DMS 273 treated with DMSO at 0.1 percent for 48 hours (cell line): ENCODE measurements around the gene PGF.

ENCODE experiments used
- DNase-seq: peaks from one replicate; lab custom pipeline; 2025; lab: John Stamatoyannopoulos, UW

The PGF gene

GRCh38 chr14:74919421-74920165 is 35.8 kb downstream of the PGF start:
- no peak for DNase-seq

DNA sequence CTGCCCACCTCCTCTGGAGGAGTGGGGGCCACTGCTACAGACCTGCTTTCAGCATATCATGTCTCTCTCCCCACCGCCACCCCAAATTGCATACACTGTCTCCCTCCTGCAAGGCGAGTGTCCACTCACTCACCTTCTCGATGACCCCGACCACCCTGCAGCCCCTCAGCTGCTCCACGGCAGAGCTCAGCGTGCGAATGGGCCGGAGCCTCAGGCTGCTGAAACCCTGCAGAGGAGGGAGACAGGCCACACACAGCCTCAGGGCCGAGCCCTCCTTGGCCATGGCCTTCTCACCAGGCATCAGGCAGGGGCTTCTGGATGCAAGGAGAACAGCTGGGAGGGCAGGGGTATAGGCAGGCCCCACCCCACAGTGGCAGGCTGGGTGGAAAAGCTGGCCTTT is 37.0 kb downstream of the PGF start:
- DNase-seq: no peak

DNA sequence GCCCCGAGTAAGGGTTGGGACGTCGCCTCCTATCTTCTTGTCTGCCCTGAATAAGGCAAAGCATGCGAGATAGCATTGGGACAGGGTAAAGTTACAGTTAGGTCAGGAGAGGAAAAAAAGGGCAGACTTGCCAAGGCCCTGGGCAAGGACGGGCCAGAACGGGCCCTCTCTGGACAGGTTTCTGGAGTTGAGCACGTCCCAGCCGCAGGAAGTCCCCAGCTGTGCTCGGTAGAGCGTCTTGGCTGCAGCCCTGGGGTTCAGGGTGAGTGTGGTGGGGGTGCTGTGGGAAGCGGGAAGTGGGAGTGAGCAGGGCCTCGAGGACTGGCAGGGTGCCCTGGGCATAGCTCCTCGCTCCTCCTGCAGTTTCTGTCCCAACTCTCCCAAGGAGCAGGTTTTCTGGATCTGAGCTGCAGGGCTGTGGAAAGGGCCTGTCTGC is 37.7 kb downstream of the PGF start:
- DNase-seq: no peak

DNA sequence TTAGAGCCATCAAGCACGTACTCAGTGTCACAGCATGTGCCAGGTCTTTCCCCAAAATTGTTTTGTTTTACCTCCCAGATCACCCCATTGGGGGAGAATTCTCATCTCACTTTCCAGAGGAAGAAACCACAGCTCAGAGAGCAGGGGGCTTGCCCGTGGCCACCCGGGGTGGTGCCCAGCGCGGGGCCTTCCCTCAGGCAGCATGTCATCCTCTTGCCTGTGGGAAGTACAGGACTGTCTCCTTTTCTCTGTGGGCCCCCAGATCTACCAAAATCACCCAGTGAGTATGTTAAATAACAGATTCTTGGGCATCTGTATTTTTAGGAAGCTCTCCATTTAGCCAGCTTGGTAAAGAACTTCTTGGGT is 38.2 kb downstream of the PGF start:
- DNase-seq: no peak

GRCh38 chr14:74915826-74916225 is 39.6 kb downstream of the PGF start:
- DNase-seq: no peak

DNA sequence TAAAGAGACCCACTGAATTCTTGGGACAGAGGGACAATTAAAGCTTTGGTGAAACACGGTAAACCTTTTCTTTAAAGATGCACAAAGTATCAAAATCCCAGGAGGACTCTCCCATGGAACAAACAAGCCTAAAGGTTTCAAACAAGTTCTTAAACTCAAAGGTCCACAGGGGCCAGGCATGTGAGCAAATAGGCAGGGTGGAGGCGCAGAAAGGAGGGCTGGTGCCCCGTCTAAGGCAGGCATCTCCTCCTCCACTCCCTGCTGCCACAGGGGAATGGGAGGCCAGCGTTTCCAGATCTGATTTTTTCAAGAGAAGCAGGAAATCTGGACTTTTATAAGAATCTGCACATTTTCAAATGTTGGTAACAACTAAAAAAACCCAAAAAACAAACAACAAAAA is 40.0 kb downstream of the PGF start:
- no peak for DNase-seq

DNA sequence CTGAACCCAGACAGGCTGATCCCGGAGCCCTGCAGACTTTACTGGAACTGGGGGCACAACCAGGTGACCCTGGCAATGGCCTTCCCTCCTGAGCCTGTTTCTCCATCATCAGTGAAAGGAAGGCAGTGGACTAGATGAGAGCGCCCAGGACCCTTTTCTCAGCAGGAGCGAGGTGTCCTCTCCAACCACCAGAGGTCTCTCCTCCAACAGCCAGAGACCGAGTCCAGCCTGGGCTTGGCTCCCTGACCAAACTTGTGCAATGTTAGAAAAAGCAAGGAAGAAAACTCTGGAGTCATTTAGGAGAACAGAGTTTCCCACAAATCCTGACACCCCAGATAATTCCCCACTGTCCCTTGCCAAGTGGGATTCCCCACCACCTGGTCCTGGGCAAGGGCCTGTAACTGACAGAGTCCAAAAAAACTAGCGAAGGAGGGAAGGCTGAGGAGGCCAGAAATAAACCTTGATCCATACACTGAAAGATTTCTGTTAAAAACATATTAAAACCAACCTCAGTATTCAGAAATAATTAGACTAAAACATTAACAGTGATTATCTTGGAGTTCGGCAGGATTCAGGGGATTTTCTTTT is 41.3 kb downstream of the PGF start:
- DNase-seq: peak; percentile 16

GRCh38 chr14:74913393-74913910 is 41.9 kb downstream of the PGF start:
- DNase-seq: no peak

GRCh38 chr14:74912801-74913200 is 42.6 kb downstream of the PGF start:
- DNase-seq: no peak

- no peak for DNase-seq
Measured at GRCh38 chr14:74912111-74912510, 43.3 kb downstream of the PGF start.

DNA sequence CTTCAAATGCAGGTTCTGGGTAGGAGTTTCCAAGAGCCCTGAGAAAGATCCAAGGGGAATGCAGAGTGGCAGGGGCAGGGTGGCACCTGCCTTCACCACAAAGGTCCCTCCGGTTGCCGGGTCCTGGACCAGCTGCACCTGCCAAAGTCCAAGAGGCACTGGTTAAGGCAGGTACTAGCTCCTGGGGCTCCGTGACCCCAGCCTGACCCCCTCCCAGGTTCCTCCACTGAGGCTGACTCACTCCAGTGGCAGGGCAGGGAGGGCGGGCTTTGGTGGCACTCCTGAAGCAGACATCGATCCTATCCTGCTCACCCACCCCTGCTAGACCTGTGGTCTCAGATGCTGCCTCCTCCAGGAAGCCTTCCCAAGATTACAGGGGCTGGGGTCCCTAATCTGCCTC is 43.7 kb downstream of the PGF start:
- DNase-seq: no peak

- no peak for DNase-seq
Measured at GRCh38 chr14:74911221-74911620, 44.2 kb downstream of the PGF start.

- no peak for DNase-seq
Measured at GRCh38 chr14:74910556-74910955, 44.8 kb downstream of the PGF start.

GRCh38 chr14:74909911-74910310 is 45.5 kb downstream of the PGF start:
- no peak for DNase-seq

DNA sequence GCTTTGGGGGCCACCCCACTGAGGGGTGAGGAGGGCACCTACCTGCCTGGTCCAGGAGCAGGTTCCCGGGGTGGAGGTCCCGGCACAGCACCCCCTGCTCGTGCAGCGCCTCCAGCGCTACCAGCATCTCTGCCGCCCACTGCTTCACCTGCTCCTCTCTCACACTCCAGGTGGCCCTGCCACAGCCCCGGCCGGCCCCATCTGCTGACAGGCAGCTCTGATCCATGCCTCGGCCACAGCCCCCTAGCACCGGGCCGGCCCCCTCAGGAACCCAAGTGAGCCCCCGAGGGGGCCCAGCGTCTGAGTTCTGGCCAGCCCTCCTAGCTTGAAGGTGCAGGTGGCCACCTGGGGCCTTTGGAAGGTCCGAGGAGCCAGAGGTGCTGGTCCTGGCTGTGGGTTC is 45.9 kb downstream of the PGF start:
- no peak for DNase-seq

DNA sequence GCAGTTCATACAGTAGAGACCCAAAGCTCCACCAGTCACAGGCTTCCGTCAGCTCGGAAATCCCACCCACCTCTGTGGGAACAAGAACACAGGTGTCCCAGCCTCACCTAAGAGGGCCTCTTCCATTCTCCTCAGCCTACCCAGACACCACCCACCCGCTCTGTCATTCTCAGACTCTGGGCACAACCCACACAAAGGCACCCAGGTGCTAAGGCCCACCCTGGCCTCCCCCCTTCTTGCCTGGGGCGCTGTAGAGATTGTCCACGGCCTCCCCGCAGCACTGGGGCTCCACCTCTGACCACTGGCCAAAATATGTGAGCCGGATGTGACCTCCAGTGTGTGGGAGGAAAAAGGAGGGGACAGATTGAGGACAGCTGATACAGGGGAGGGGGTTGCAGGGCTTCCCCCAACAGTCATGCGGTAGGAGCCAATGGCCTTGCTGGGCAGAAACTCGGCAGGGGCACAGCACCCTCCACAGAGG is 46.5 kb downstream of the PGF start:
- DNase-seq: no peak

DNA sequence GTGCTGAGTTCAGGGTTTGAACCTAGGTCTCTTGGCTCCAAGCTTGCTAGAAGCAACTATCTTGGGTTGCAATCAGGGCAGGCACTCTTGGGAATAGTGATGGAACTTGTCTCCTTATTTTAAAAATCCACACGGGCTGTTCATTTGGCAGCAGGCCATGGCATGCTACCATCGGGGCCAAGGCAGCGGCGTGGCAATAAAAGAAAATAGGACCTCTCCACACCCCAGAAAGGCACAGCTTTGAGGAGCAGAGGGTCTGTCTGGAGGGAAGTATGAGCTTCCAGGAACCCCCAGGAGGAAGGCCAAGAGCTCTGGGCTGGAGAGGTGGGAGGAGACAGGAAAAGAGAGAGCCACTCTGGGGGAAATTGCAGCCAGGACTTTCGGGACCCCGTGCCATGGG is 47.7 kb downstream of the PGF start:
- DNase-seq: no peak

DNA sequence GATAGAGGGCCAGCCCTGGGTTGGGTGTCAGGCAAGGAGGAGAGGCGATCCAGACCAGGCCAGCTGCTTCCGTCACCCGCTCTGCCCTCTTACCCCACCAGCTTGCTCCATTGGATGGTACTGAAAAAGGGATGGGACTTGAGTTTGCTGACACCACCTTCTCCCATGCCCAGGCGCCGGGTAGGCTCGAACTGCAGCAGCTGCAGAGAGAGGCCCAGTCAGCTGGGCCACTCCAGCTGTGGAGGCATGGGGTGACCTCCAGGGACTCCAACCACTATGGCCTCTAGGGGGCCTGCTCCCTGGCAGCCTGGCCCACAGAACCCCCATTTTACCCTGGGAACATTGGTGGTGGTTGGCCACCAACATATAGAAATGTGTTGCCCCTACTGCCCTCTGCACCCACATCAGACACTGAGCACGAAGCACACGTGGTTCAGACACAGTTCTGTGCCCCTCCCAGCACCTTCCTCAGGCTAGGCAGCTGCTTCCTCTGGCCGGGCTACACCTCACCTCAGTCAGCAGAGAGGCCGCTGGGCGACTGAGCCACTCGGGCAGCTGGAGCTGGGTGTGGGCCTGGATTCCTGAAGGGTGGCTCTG is 48.4 kb downstream of the PGF start:
- no peak for DNase-seq

DNA sequence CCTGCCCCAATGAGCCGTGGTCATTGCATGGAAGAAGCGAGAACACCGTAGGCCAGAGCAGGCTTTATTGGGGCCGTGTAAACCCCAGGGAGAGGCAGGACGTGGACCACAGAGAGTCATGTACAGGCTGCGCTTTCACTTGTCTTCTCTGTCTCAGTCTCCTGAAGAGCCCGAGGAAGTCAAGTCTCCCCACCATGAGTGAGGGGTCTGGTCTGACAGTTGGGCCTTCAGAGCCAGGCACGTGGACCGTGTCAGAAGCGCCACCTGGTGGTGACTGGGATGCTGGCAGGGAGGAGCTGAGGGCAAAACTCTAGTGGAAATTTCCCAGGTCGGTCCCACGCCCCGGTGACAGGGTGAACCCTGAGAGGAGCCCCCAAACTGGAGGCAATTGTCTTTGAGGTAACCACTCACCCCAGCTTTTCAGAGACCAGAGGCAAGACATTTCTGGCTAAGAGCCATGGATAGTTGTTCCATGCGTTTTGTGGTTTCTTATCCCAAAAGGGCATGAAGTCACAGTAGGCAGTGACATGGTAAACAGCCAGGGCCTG is 49.7 kb downstream of the PGF start:
- DNase-seq: no peak

- DNase-seq: no peak
Measured at GRCh38 chr14:74904635-74905503, 50.5 kb downstream of the PGF start.

- DNase-seq: no peak
Measured at GRCh38 chr14:74902941-74903705, 52.3 kb downstream of the PGF start.
